DMS53 (cell line): ENCODE data around the gene CHPF2.
A peak's percentile ranks its signal among the peaks of the same experiment; 100 is the strongest.

Experiments
- DNase-seq: peaks from one replicate; lab custom pipeline; 2025; lab: John Stamatoyannopoulos, UW

CHPF2 gene, protein sequence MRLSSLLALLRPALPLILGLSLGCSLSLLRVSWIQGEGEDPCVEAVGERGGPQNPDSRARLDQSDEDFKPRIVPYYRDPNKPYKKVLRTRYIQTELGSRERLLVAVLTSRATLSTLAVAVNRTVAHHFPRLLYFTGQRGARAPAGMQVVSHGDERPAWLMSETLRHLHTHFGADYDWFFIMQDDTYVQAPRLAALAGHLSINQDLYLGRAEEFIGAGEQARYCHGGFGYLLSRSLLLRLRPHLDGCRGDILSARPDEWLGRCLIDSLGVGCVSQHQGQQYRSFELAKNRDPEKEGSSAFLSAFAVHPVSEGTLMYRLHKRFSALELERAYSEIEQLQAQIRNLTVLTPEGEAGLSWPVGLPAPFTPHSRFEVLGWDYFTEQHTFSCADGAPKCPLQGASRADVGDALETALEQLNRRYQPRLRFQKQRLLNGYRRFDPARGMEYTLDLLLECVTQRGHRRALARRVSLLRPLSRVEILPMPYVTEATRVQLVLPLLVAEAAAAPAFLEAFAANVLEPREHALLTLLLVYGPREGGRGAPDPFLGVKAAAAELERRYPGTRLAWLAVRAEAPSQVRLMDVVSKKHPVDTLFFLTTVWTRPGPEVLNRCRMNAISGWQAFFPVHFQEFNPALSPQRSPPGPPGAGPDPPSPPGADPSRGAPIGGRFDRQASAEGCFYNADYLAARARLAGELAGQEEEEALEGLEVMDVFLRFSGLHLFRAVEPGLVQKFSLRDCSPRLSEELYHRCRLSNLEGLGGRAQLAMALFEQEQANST

DNA sequence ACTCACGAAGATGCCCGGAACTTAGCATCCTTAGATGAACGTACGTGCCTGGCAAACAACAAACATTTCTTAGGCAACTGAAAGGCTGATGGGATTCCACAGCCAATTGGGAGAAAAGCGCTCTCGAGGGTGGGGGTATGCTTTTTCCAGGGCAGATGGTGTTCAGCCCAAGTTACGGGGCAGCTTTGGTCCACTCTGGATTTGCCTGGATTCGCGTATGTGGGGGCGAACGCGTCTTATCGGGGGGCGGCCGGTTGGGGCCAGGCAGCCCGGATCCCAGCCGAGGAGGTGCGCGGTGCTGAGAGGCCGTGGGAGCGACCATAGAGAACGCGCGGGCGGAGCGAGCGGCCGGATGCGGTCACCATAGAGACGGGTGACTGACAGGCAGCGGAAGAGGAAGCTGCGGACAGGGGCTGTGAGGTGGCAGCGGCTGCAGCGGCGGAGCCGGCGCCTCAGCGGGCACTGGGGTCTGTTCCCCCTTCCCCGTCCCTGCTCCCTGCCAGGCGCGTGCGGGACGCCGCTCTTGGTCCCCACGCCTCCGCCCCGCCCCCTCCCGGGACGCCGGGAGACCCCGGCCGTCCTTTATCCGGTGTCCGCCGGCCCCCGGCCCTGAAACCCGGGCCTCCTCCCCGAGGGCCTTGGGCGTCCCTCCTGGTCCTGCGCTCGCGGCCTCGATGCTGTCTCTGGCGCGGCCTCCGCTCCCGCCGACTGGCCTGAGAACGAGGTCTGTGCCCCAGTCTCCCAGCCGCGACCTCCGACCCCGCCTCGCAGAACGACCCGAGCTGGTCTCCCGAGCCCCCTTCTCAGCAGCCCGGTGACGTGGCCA lies at the start of gene CHPF2:
Gene CHPF2 (plus strand): TSS at position 393 of the 826 bp plus-strand sequence. CDS start 1,529 bp downstream, outside the sequence.
- peak; percentile 96 for DNase-seq

DNA sequence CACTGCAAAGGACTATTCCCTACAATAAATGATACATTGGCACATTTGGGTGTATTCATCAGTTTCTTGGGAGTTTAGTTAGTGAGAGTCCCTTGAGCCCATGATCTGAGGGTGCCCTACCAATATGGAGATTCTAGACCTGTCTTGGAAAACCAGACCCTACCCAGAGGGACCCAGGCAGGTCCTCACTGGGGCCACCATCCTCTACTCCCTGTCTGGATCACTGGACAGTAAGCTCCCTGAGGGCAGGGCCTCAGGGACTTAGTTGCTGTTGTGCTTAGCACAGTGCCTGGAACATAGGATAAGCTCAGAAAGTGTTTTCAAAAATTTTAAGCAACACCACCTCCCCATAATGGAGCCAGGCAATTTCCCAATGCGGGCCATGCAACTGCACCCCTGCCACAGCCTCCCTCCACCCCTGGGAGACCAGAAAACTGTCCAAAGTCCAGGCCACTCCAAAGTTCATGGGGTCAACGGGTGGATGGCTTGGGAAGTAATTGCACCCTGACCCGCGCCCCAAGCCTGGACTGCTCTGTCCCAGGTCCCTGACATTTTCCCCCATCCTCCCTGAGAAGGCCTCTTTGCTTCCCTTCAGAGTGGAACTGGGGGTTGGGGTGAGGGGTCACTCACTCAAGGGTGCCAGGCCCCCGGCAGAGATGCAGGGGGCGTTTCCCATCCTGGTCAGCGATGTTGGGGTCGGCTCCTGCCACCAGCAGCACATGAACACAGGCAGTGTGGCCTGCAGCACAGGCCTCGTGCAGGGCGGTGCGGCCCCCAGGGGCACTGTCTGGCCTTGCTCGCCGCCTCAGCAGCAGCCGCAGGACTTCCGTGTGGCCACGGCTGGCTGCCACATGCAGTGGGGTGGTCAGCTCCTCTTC lies 46.3 kb upstream of the CHPF2 start:
- no peak for DNase-seq

DNA sequence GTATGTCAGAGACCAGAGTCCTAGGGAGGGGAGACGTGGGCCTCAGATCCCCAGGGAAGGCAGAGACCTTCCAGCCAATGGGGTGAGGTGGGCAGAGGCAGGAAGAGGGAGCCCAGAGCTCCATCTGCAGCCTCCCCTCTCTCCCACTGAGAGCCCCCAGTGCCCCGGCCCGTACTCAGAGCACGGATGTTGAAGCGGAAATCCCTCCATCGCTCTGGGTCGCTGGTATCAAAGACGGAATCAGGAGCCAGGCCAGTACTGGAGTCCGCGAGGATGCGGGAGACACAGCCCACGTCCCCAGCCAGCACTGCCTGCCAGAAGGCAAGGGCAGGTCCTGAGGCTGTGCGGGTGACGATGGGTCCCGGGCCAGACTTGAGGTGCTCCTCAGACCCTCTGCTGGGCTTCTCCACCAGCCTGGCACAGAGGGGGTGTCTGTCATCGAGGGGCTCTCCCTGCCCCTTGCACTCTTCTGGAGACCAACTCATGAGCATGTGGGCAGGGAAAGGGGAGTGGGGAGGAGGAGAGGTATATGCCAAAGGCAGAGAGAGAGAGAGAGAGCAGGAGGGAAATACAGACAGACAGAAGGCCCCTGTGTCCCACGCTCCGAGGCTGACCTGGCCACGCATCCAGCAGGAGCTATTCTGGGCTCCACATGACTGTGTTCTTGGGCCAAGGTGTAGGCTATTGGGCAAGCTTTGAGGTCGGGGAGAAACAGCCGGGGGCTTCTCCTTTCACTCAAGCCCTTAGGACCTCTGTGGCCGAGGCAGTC lies 45.5 kb upstream of the CHPF2 start, which contains the start of gene ASB10:
Gene ASB10 (minus strand): TSS at position 611 of the 769 bp plus-strand sequence. CDS start 120 bp downstream, at position 491.
- DNase-seq = no peak

DNA sequence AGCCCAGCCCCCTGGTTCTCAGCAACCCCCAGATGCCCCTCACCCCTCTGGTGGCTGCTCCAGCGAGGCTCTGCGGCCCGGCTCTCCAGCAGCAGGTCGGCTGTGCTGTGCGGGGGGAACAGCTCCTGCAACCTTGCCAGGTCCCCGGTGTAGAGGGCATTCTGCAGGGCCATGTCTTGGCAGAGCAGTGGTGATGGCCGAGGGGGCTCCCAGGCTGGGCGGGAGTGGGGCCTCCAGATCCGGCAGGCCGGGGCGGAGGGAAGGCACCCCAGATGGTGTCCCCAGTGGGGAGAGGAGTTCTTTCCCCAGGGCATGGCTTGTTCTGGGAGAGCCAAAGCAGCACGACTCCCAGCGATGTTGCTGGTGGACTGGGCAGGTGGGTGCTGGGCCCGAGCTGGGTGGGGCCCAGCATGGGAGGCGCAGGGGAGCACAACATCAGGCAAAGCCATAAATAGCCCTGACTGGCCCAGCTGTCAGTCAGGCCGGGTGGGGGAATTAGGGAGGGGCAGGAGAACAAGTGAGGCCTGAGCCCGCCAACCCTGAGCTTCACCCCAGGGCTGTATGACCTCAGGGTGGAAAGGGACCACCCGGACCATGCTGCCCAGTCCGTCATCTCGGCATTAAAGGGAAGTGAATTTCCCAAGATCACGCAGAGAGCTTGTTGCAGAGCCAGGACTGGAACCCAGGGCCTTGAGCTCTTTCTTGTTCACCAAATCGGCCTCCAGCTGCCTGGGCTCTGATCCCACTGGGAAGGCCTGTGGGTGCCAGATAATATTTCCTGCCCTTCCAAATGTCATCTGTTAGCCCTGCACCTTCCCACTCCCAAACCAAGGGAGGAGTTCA lies 44.7 kb upstream of the CHPF2 start:
- DNase-seq = no peak

DNA sequence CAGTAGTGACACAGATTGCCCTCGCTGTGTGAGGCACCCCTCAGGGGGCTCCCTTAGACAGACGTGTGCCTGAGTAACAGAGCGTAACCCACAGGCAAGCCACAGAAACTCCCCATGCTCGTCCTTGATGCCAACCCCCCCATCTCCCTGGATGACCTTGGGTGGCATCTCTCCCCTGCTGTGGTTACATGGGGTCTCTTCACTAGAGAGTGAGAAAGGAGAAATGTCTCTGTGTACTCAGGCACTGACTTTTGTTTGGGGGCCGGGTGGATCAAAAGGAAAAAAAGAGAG lies 44.1 kb upstream of the CHPF2 start:
- no peak for DNase-seq

DNA sequence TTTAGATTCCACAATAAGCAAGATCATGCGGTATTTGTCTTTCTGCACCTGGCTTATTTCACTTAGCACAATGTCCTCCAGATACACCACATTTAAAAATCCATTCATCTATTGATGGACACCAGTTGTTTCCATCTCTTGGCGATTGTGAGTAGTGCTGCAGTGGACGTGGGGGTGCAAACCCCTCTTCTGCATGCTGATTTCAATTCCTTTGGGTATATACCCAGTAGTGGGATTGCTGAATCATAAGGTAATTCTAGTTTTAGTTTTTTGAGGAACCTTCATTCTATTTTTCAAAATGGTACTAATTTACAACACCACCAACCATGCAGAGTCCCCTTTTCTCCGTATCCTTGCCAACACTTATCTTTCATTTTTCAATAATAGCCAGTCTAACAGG lies 43.2 kb upstream of the CHPF2 start:
- DNase-seq = no peak

DNA sequence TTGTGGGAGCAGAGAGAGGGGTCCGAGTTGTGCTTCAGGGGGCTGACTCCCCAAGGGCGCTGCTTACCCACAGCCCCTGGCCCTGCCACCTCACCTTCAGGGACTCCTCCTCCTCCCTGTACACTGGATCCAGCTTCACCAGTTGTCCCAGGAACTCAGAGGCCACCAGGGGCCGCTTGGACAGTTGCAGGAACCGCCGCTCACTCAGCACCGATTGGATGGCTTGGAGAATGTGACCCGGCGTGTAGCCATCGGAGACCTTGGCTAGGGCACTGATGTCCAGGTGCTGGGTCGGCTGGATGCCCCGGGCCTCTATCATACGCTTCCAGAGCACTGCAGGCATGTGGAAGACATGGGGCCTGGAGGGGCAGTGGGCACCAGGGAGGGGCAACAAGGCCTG lies 40.7 kb upstream of the CHPF2 start:
- peak; percentile 39 for DNase-seq

DNA sequence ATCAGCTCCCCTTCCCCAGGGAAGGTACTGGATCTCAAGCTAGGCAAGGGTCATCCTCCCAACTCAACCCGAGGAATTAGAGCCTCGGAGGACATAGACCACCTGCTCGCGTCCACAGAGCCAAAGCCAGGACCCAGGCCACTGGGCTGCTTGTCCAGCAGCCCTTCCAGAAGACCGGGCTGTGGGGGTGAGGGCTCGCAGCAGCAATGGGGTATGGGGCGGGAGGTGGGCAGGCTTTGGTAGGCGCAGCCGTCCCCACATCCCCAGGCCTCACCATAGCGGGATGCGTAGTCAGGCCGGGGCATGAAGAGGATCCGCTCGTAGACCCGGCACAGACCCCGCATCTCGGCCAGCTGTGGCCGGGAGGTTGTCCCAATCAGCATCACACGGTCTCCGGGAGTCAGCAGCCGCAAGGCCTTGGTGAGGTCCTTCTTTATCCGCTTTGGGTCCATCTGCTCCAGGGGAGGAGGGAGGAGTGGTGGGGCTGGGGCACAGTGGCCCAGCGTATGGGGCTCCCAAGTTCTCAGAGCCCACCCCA lies 40.2 kb upstream of the CHPF2 start:
- DNase-seq = no peak

DNA sequence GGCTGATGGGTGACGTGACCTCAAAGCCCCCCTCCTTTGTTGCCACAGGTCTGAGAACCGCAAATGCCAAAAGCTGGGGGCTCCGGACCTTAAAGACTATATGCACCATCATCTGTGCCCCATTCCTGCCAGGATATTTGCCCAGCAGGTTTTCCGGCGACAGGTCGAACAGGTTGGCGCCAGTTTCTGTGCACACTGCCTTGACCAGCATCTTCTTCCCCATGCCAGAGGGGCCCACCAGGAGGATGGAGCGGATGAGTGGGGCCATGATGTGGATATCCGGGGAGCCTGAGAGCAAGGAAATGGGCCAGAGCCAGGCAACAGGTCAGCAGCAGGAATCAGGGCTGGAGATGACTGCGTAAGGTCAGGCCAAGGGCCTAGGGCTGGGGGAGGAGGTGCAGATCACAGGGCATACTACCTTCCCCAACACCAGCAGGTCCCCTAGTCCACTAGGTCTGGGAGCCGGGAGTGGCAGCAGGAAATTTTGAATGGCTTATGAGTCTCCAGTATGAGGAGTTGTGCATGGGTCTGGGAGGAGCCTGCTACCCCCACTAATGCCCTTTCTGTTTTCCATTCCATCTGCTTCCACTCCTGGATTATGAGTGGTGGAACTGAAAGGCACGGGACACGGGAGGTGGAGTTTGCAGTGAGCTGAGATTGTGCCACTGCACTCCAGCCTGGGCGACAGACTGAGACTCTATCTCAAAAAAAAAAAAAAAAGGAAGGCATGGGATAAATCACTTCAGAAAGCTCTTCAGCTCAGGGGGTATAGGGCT lies 38.9 kb upstream of the CHPF2 start:
- DNase-seq = no peak

DNA sequence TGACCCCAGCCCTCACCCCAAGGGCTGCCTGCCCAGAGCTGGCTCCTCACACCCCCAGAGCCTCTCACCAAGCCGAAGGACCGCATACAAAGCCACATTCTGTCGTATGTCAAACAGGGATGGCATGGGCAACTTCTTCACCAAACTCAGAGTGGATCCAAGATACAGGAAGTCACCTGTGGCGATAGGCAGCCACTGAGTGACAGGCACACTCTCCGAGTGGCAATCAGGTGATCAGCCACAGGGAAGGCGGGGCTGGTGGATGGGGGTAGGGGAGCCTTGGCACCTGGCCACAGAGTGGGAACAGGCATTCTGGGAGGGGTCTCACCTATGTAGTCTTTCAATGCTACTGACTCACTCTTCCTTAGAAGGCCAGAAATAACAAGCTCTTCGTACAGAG lies 38.1 kb upstream of the CHPF2 start:
- no peak for DNase-seq

DNA sequence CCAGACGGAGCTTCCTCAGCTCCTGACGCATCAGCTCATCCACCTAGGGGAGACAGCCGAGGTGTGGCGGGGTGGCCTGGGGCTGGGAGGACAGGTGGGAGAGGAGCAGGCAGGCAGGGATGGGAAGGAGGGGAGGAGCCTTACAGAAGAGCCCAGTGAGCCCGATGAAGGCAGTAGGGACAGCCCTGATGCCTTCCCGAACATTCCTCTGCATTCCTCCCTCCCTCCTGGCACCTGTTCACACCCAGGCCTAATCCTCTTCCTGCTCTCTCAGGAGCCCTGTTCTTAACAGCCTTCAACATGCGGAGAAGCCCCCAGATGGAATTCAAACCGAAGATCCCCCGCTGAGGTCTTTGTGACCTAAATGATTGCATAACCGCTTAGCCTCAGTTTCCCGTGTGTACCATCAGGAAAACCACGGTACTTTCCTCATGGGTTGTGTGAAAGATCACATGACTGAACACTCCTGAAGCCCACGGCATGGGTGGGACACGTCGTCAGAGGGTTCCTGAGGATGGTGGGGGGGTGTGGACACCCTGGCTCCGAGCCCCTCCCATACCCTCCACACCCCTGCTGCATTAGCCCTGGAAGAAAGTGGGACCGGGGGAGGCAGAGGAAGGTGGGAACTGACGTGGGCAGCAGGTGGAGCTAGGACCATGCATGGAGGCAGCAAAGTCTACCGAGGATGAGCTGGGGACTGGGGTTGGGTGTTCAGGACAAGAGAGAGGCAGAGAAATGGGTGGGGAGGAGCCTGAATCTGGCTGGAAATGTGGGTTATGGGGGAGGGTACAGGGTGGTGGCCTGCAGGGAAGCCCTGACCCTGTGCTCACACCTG lies 36.5 kb upstream of the CHPF2 start:
- DNase-seq = no peak

DNA sequence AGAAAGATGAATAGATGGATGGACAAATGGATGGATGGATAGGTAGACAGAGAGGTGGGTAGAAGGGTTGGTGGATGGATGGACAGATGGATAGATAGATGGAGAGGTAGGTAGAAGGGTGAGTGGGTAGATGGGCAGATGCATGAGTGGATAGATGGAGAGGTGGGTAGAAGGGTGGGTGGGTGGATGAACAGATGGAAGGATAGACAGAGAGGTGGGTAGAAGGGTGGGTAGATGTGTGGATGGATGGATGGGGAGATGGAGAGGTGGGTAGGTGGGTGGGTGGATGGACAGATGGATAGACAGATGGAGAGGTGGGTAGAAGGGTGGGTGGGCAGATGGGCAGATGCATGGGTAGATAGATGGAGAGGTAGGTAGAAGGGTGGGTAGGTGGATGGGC lies 34.4 kb upstream of the CHPF2 start:
- no peak for DNase-seq

DNA sequence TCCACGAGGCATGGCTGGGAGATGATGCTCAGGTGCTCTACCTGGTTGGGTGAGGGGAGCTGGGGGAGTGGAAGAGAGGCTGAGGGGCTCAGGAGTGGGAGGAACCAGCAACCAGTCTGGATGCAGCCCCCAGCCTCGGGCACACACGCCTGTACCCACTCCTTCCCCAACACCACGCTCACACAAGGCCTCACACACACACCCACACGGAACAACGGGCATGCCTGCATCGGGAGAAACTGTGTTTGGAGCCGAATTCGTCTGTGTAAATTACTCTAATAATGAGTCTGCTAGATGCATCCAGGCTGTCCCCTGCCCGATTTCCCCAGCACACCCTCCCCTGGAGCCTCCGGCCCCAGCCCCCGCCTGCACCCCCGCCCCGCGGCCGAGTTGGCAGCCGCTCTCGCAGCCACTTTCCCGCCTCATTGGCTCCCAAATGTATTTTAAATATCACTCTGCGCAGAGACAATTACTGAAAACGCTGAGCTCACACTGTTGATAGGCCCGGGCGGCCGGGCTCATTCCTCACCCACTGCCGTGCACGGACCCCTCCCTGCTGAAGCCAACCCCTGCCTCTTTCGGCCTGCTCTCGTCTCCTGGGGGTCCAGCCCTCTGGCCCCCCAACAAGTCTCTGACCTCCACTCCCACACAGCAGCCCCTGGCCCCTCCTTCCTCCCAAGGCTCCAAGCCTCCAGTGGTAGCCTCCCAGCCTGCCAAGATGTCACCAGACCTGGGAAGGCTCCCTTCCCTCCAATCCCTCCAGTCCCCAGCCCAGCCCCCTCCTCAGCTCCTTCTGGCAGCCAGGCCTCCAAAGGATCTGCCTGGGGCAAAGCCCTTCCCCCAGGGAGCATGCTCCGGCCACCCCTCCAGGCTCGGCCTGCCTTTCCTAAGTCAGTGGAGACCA lies 33.1 kb upstream of the CHPF2 start:
- no peak for DNase-seq

DNA sequence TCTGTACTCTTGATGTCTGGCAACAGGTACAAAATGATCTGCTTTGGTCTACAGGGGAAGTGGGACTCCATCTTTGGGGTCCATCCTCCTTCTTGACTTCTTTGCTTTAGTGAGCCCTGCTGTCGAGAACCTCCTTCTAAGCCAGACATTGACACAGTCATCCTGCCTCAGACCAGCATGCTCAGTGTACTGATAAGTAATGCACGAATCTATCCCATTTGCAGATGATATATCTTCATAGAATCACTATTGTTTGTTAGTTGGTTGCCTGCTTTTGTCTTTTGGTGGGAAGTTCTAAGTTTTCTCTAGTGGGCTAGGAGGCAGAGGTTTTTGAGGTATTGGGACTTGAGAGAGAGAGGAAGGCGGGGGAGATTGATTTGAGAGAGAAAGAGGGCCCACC lies 30.9 kb upstream of the CHPF2 start:
- no peak for DNase-seq

DNA sequence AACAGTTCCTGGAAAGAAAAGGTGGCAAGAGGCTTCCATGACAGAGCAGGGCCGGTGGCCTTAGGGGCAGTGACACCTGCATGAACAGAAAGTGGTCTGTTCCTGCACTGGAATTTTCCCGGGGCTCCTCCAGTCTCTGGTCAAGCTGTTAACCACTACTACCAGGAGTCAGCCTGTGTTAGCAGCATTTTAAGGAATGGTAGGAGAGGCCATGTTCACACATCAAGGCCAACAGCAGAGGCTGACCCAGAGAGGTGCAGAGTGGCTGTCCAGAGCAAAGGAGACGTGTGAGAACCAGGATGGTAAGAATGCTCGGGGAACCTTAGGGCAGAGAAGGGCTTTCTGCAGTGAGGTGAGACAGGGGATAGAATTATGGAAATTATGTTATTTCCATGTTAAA lies 30.5 kb upstream of the CHPF2 start:
- no peak for DNase-seq

DNA sequence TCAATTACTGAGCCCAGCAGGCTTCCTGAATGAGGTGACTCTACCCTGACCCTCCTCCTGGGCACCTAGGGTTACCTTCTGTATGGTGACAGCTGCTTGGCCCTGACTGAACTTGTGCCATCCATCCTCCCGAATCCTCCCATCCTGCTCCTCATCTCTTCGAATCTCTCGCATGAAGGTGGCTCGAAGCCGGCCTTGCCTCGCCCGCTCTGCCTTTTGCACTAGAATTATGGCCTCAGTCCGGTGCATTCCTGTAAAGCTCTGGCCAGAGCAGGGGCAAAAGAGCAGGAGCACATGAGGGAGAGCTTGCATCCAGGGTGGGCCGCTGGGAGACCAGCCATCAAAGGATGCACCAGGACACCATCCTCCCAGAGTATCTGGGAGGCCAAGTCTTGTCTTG lies 29.4 kb upstream of the CHPF2 start:
- DNase-seq = no peak
